Fibroblast of pulmonary artery (primary cell): ENCODE results near the gene LEKR1.
"Not testable (repeated sequence)": the region's sequence is repeated elsewhere in the genome, so short reads cannot be mapped to it uniquely, and the experiment has no call there.

Experiments
- DNase-seq: peaks from one replicate; pipeline ENCODE4 v3.0.0-alpha.2; 2010; ENCODE audit warnings: low read depth
- H3K4me3 ChIP-seq: replicated peaks from 2 replicates; pipeline ENCODE4 v1.5.1; 2011; ENCODE audit warnings: low read depth, mild to moderate bottlenecking, control low read depth, low read length, moderate library complexity
- CTCF ChIP-seq: IDR thresholded peaks from 2 replicates; pipeline ENCODE4 v1.5.1; 2011; ENCODE audit warnings: mild to moderate bottlenecking, control low read depth, low read length, inconsistent platforms; ENCODE audit errors: missing control alignments

Gene LEKR1

GRCh38 chr3:156793851-156794250 is 32.3 kb upstream of the LEKR1 start:
- no peak for TF ChIP-seq CTCF
- H3K4me3 ChIP-seq, result no peak overlapping the region
- DNase-seq, result no peak

GRCh38 chr3:156795890-156796481 is 30.2 kb upstream of the LEKR1 start:
- DNase-seq, result no peak
- no peak for TF ChIP-seq CTCF
- no peak overlapping the region for H3K4me3 ChIP-seq

GRCh38 chr3:156797368-156797767 is 28.8 kb upstream of the LEKR1 start:
- TF ChIP-seq CTCF, result no peak
- no peak for DNase-seq

GRCh38 chr3:156800287-156800686 is 25.9 kb upstream of the LEKR1 start:
- H3K4me3 ChIP-seq, DNase-seq: not testable (repeated sequence)

More at GRCh38 chr3:156797368-156797767, 28.8 kb upstream of the LEKR1 start:
- H3K4me3 ChIP-seq, result no peak overlapping the region

- H3K4me3 ChIP-seq, result no peak overlapping the region
- no peak for DNase-seq
- no peak for TF ChIP-seq CTCF
These were observed 24.4 kb upstream of the LEKR1 start for GRCh38 chr3:156801746-156802145.

GRCh38 chr3:156802821-156803606 is 23.1 kb upstream of the LEKR1 start:
- no peak overlapping the region for H3K4me3 ChIP-seq
- TF ChIP-seq CTCF, result no peak
- no peak for DNase-seq

GRCh38 chr3:156803952-156804741 is 22.0 kb upstream of the LEKR1 start:
- no peak for TF ChIP-seq CTCF
- no peak for DNase-seq
- no peak overlapping the region for H3K4me3 ChIP-seq
